ENCODE data around the gene PFKL. TPM values are rescaled to one million over a fixed set of nuclear protein-coding genes. Genes with fewer than 3 reads are reported as not detected.
"Not testable (repeated sequence)": the region's sequence is repeated elsewhere in the genome, so short reads cannot be mapped to it uniquely, and the experiment has no call there.

Gene PFKL
- total RNA-seq, 1 experiment from 2014 or later: 67.5 TPM

- Histone ChIP-seq H3F3A (ENCODE audit: insufficient read depth, low read depth) (no peaks in the 10 kb centered on the region), H3K36me3 (ENCODE audit: low read depth) (no peaks in the 10 kb centered on the region), H3K4me1 (replicated peaks; ENCODE audit: insufficient read depth) (no peaks in the 10 kb centered on the region), H3K4me2 (no peak overlapping the region), H4K20me1 (ENCODE audit: insufficient read depth) (no peaks in the 10 kb centered on the region), H3K27ac (no peak overlapping the region), H3K9me3 (ENCODE audit: insufficient read depth, low read depth) (no peaks in the 10 kb centered on the region), H3K9me2 (ENCODE audit: insufficient read depth) (no peaks in the 10 kb centered on the region), H3K4me3 (no peak overlapping the region), H2AFZ (no peak overlapping the region), H3K79me2 (ENCODE audit: low read depth) (no peaks in the 10 kb centered on the region), H3K27me3 (ENCODE audit: insufficient read depth, low read depth) (peaks cover 48% of the 10 kb centered on the region)
- BruUV-seq (replicated peaks): no TSS peak
- DNase-seq: no peak
- intact Hi-C loops (cut with micrococcal nuclease; ENCODE audit: unreplicated experiment): no loop called here
- ChIA-PET CTCF (no interaction called here), POLR2A (ENCODE audit: unreplicated experiment) (no interaction called here)
- TF ChIP-seq, protein P1, sequence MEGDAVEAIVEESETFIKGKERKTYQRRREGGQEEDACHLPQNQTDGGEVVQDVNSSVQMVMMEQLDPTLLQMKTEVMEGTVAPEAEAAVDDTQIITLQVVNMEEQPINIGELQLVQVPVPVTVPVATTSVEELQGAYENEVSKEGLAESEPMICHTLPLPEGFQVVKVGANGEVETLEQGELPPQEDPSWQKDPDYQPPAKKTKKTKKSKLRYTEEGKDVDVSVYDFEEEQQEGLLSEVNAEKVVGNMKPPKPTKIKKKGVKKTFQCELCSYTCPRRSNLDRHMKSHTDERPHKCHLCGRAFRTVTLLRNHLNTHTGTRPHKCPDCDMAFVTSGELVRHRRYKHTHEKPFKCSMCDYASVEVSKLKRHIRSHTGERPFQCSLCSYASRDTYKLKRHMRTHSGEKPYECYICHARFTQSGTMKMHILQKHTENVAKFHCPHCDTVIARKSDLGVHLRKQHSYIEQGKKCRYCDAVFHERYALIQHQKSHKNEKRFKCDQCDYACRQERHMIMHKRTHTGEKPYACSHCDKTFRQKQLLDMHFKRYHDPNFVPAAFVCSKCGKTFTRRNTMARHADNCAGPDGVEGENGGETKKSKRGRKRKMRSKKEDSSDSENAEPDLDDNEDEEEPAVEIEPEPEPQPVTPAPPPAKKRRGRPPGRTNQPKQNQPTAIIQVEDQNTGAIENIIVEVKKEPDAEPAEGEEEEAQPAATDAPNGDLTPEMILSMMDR (conservative IDR thresholded peaks at IDR 0.05): no peak
- no peak for TF ChIP-seq EZH2 (IDR thresholded peaks at IDR 0.05; ENCODE audit: low read depth)
Measured at GRCh38 chr21:44359396-44359795, 59.5 kb downstream of the PFKL start.

DNA sequence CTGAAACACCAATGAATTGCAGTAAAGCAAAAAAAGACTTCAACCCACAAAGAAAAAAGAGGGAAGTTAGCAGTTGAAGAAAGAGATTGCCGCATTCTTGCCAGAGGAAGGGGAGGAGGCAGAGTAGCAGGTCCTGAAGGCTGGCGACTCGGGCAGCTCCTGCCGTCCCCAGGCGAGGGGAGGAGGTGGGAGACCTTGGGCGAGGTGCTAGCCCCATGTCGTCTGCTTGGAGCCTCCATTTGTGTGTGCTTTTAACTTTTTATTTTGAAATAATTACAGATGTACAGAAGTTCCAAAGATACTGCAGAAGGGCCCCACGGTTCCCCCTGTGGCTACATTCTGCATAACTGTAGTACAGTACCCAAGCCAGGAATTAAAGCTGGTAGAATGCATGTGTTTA lies 60.3 kb downstream of the PFKL start:
- POLR2A ChIA-PET (ENCODE audit: unreplicated experiment): interaction anchor here (0.5 to 0.6 kb wide), 2 partner anchors 117 to 1729 kb away, joined by 3 to 9 read pairs; no protein-coding TSS in a partner anchor
- no peak overlapping the region for H3K4me2 ChIP-seq
- no peaks in the 10 kb centered on the region for H3F3A ChIP-seq (ENCODE audit: insufficient read depth, low read depth)
- no TSS peak for BruUV-seq (replicated peaks)
- H3K27ac ChIP-seq: no peak overlapping the region
- H2AFZ ChIP-seq: no peak overlapping the region
- no peaks in the 10 kb centered on the region for H3K9me3 ChIP-seq (ENCODE audit: insufficient read depth, low read depth)
- H3K36me3 ChIP-seq (ENCODE audit: low read depth): no peaks in the 10 kb centered on the region
- H3K27me3 ChIP-seq (ENCODE audit: insufficient read depth, low read depth): peaks cover 51% of the 10 kb centered on the region
- TF ChIP-seq EZH2 (IDR thresholded peaks at IDR 0.05; ENCODE audit: low read depth): no peak
- TF ChIP-seq, protein P1 (conservative IDR thresholded peaks at IDR 0.05): no peak; the same call in 1 of the 2 replicates
- no peak for DNase-seq
- H3K4me1 ChIP-seq (replicated peaks; ENCODE audit: insufficient read depth): no peaks in the 10 kb centered on the region
- CTCF ChIA-PET: no interaction called here
- H3K4me3 ChIP-seq: no peak overlapping the region
- intact Hi-C loops (cut with micrococcal nuclease; ENCODE audit: unreplicated experiment): no loop called here
- H3K9me2 ChIP-seq (ENCODE audit: insufficient read depth): no peaks in the 10 kb centered on the region
- no peaks in the 10 kb centered on the region for H3K79me2 ChIP-seq (ENCODE audit: low read depth)
- H4K20me1 ChIP-seq (ENCODE audit: insufficient read depth): no peaks in the 10 kb centered on the region

DNA sequence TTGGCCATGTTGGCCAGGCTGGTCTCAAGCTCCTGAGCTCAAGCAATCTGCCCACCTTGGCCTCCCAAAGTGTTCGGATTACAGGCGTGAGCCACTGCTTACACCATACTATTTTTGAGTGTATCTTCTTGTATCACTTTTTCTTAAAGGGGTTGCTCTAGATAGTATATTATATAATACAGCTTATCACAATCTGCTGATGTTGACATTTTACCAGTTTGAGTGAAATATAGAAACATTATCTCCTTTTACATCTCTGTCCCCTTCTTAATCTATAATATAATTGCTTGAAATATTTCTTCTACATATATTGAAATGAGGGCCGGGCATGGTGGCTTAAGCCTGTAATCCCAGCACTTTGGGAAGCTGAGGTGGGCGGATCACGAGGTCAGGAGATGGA lies 62.0 kb downstream of the PFKL start:
- H3K36me3 ChIP-seq (ENCODE audit: low read depth); H3K9me3 ChIP-seq (ENCODE audit: insufficient read depth, low read depth); H3K4me1 ChIP-seq (replicated peaks; ENCODE audit: insufficient read depth); DNase-seq; H3F3A ChIP-seq (ENCODE audit: insufficient read depth, low read depth); H3K79me2 ChIP-seq (ENCODE audit: low read depth); CTCF ChIA-PET; H3K9me2 ChIP-seq (ENCODE audit: insufficient read depth); H3K4me3 ChIP-seq; H3K27ac ChIP-seq; intact Hi-C loops (cut with micrococcal nuclease; ENCODE audit: unreplicated experiment); H2AFZ ChIP-seq; H4K20me1 ChIP-seq (ENCODE audit: insufficient read depth); POLR2A ChIA-PET (ENCODE audit: unreplicated experiment); BruUV-seq (replicated peaks); H3K4me2 ChIP-seq: not testable (repeated sequence)
- peaks cover 58% of the 10 kb centered on the region for H3K27me3 ChIP-seq (ENCODE audit: insufficient read depth, low read depth)

DNA sequence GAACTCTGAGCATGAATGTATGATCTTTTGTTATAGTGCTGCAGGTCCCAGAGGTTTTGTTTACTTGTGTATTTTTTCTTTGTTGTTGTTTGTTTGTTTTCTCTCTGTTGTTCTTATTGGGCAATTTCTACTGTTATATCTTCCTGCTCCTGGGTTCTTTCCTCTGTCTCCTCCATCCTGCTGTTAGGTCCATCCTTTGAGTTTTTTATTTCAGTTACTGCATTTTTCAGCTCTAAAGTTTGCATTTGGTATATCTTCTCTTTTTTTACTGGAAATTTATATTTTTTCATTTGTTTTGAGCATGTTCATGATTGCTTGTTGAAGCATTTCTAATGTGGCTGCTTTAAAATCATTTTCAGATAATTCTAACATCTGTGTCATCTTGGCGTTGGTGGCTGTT lies 63.4 kb downstream of the PFKL start:
- ChIA-PET CTCF (no interaction called here), POLR2A (ENCODE audit: unreplicated experiment) (no interaction called here)
- DNase-seq: no peak
- no peaks in the 10 kb centered on the region for H3K9me3 ChIP-seq (ENCODE audit: insufficient read depth, low read depth)
- H3K4me1 ChIP-seq (replicated peaks; ENCODE audit: insufficient read depth): no peaks in the 10 kb centered on the region
- H3K36me3 ChIP-seq (ENCODE audit: low read depth): no peaks in the 10 kb centered on the region
- TF ChIP-seq EZH2 (IDR thresholded peaks at IDR 0.05; ENCODE audit: low read depth): no peak
- no peaks in the 10 kb centered on the region for H3K79me2 ChIP-seq (ENCODE audit: low read depth)
- no peaks in the 10 kb centered on the region for H3K9me2 ChIP-seq (ENCODE audit: insufficient read depth)
- H3F3A ChIP-seq (ENCODE audit: insufficient read depth, low read depth): no peaks in the 10 kb centered on the region
- intact Hi-C loops (cut with micrococcal nuclease; ENCODE audit: unreplicated experiment): no loop called here
- no TSS peak for BruUV-seq (replicated peaks)
- no peak overlapping the region for H3K27ac ChIP-seq
- H4K20me1 ChIP-seq (ENCODE audit: insufficient read depth): no peaks in the 10 kb centered on the region
- no peak overlapping the region for H3K4me2 ChIP-seq
- no peak overlapping the region for H2AFZ ChIP-seq
- H3K4me3 ChIP-seq: no peak overlapping the region
- peaks cover 62% of the 10 kb centered on the region for H3K27me3 ChIP-seq (ENCODE audit: insufficient read depth, low read depth)

Data from PC-9 (cell line).